GM19452 (cell line): ENCODE measurements around the gene ECEL1.

Experiments
- ATAC-seq: cut with Tn5 transposase; IDR thresholded peaks from one replicate; pipeline ENCODE4 v1.9.1; 2021; ENCODE audit not compliant: unreplicated experiment

Gene ECEL1

DNA sequence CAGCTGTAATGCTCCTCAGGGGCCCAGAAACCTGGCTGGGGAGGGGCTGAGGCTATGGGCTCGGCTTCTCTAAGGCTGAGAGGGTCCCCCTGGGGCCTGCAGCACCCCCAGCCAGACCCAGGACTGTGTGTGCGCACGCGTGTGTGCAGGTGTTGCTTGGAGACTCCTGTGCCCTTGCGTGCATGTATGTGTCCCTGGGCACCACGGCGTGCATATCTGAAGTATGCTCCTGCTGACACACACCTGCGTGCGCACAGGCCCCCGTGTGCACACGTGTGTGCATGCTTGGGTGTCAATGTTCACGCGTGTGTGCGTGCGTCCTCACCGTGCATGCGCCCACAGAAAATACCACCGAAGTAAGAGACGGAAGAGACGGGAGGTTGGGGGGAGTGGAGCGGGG lies 14.9 kb upstream of the ECEL1 start:
- no peak for ATAC-seq

DNA sequence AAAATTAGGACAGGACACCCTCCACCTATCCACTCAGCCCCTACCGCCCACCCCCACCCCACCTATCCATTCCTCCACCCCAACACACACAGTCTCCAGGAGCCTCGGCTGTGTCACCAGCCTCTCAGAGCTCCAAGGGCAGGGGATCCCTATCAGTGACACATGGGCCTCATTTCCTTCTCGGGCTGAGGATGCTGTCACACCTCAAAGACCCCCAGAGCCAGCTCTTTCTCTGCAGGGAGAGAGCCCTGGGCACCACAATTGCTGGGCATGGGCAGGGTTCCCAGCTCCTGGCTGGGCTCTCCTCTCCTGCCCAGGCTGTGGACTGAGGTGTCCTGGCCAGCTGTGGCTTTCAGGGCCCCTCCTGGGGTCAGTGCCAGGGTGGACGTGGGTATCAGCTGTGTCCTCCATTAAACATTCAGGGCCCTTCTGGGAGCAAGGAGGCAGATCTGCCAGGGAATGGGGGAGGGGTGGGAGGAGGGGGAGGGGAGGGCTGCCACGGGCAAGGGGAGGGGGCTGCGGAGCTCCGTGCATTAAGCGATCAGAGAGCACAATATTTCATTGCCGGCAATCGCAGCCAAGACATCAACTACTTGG lies 14.3 kb upstream of the ECEL1 start:
- no peak for ATAC-seq

DNA sequence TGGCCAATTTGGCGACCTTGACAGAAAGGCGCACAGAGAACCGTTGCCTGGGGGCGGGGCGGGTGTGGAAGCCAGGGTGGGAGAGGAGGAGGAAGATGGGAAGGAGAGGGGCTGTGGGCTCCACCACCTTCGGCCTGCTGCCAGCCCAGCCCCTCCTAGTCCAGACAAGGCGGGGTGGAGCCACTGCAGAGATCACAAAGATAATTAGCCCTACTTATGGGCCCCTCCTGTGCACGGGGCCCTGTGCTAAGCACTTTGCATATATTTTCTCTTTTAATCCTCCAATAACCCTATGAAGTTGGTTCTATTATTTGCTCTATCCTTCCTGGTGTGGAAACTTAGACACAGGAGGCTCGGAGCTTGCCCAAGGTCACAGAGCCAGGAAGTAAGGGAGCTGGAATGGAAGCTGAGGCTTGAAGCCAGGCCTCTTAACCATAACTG lies 13.7 kb upstream of the ECEL1 start:
- ATAC-seq = no peak

DNA sequence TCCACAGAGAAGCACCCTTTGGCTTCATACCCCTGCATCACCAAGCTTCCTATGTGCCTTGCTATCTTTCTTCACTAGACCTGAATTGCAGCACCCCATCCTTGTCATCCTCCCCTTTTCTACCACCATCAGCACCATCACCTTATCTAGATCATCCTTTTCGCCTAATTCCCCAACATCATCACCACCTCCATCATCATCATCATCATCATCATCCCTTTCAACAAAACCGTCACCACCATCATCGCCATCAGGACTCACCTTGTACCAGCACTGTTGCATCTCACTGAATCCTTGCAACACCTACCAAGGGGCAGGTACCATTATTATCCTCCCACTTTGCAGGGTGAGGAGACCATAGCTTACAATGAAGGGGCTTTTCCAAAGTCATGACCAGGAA lies 10.8 kb upstream of the ECEL1 start:
- no peak for ATAC-seq

DNA sequence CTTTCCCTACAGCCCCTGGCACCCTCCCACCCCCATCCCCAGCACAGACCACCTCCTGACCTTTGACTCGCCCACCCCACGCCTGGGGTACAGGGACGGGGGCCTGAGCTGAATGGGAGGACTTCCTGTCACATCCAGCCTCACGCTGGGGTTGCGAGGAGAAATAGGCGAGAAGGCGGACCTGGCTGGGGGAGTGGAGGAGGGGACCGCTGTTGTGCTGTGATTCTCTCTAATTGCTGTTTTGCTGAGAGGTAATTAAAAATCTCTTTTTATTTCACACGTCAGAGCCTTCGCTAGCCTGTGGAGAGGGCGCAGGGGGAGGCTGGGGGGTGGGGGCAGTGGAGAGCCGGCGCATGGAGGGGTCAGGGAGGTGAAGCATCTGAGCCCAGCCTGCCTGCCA lies 9.7 kb upstream of the ECEL1 start:
- ATAC-seq = no peak

DNA sequence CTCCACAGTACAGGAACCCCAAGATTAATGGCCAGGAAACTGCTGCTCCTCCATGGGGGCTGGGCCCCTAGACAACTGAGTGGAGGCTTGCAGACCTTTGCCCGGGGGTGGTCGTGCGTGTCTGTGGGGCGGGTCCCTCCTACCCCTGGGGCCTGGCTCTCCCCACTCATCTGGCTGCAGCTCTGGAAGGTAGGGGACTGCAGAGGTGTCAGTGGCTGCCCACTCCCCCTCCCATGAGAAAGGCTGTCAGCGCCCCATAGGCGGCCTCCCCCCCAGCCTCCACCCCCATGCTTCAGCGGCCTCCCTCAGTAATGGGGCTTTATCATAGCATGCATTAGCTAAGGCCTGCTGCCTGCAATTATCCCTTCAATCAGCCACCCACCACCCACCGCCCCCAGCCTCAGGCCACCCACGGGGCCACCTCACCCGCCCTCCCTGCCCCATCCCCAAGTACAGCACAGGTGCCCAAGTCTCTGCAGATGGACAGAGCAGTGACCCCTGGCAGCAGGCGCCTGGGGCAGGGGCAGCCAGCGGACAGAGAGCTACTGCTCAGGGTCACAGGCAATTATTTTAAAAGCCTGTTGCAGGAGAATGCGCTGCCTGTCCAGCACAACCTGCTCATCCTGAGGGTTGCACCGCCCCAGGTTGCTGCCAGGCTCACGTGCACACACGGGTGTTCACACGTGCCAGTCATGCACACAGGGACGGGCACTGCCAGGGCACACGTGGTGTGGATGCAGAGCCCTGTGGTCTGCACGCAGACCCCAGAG lies 9.1 kb upstream of the ECEL1 start:
- no peak for ATAC-seq

DNA sequence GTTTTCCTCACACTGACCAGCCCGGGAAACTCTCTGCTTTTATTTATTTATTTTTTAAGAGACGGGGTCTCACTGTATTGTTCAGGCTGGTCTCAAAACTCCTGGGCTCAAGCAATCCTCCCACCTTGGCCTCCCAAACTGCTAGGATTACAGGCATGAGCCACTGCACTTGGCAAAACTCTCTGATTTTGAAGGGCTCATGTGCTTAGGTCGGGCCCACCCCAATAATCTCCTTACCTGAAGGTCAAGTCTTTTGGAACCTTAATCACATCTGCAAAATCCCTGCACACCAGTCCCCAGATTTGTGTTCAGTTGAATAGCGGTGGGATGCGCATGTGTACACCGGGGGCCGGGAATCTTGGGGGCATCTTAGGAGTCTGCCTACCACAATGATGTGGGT lies 7.7 kb upstream of the ECEL1 start:
- no peak for ATAC-seq

DNA sequence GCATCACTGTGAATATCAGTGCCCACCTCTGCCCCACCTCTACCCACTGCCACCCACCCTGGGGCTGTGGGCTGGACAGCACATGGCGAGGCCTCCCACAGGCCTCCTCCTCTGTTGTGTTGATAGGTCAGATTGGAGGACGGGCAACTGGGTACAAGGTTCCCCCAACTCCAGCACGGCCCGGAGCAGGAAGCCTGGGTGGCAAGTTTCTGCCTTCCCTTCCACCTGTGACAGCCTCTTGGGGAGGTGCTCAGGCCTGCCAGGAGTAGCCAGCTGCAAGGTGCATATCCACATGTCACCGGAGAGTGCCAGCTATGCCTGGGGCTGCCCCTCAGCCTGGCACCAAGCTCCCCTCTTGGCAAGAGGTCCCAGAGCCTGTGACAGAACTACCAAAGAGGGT lies 6.9 kb upstream of the ECEL1 start:
- ATAC-seq = no peak

DNA sequence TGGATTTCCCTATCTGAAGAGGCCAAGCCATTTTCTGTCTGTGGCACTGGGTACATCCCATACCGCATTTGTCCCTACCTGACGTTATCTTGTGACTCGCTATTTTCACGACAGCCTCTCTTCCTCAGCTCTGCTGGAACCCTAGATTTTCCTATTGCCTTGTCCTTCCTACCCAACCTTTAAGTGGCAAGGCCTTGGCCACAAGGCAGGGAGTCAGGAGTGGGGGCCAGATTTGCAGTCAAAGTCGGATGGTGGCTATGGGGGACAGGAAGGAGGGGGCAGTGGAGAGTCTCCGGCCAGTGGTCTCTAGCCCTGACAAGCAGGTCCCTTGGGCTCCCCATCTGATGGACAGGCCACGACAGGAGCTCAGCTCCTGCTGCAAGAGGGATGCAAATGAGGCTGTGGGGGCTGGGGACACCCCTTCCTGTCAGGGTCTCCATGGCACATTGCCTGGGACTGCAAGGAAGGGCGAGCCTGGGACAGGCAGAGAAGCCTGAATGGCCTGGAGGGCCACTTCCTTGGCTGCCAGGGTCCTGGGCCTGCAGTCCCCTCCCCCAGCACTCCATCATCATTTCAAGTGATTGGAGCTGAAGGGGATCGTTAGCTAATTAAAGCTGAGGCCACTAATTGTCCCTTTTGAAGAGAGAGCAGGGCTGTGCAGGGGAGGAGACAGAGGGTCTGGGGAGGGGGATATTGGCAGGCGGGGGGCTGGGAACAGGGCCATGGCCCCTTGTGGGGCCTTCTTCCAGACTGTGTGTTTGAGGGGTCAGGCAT lies 6.3 kb upstream of the ECEL1 start:
- ATAC-seq = no peak

DNA sequence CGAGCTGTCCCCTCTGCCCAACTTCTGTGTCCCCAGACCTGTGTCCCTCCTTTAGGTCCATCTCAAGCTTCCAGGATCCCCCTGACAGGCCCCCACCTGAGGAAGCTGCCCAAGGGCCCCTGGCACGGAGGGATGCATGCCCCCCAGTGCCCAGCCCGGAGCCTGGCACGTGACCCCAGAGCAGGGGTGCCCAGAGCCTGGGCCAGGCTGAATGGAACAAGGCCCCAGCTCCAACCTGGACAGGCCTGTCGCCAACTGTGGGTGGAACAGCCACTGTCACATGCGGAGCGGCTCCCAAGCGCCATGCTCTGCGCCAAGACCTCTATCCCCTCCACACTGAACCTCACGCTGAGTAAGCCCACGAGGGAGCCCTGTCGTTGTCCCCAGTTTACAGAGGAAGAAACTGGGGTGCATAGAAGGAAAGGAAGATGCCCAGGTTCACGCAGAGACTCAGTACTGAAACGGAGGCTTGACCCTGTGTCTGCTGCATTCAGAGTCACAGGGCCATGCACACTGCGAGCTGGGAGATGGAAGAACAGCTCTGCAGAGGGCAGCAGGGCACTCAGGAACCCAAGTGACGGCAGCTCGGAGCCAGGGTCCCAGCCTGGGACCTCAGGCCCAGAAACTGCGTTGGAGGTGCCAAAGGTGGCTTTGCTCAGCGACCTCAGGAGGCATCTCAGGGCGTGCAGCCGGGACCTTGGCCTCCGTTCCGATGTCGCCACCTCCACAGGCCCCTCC lies 5.5 kb upstream of the ECEL1 start:
- no peak for ATAC-seq

DNA sequence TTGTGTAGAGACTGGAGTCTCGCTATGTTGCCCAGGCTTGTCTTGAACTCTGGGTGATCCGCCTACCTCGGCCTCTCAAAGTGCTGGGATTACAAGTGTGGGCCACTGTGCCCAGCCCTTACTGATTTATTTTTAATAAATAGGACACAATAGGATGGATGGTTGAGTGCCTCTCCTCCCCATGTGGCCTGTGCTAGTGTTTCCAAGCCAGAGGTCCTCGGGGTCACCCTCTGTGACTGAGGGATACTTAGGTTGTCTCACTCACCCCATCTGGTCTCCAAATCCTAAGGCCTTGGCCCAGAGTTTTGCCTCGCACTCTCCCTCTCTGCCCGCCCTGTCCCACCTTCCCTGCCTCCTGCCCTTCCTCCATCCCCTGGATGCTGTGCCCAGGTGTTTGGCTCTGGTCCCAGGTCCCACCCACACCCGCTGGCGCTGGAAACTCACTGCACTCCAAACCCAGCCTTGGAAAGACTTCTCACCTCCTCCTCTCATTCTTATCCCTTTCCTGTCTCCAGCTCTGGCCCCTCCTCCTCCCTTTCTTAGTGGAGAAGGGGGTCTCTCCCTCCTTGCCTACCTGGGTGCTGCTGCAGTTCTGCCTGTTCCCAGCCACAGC lies 4.7 kb upstream of the ECEL1 start:
- no peak for ATAC-seq

DNA sequence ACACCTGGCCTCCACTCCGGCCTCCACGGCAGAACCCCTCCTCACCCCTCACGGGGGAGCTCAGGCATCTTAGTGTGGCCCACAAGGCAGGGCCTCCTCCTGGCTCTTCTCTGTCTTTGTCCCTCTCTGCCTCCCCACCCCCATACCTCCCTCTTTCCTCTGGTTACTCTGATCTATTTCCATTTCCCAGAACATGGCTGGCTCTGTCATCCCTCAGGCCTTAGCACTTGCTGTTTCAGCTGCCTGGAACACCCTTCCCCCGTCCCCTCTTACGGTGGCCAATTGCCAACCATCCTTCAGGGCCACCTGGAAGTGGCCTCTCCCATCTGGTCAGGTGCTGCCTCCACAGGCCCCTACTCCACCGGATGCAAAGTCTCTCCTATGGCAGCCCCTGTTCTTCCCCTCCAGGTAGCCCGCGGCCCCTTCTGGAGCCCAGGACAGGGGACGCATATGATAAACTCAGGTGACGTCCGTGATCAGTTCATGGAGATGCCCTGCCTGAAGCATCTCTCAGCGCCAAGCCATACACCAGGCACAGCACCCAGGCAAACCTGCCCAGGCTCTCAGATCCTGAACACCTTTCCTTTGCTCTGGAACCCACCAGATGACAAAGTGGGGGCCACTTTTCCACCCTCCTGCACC lies 3.6 kb upstream of the ECEL1 start:
- ATAC-seq = no peak

DNA sequence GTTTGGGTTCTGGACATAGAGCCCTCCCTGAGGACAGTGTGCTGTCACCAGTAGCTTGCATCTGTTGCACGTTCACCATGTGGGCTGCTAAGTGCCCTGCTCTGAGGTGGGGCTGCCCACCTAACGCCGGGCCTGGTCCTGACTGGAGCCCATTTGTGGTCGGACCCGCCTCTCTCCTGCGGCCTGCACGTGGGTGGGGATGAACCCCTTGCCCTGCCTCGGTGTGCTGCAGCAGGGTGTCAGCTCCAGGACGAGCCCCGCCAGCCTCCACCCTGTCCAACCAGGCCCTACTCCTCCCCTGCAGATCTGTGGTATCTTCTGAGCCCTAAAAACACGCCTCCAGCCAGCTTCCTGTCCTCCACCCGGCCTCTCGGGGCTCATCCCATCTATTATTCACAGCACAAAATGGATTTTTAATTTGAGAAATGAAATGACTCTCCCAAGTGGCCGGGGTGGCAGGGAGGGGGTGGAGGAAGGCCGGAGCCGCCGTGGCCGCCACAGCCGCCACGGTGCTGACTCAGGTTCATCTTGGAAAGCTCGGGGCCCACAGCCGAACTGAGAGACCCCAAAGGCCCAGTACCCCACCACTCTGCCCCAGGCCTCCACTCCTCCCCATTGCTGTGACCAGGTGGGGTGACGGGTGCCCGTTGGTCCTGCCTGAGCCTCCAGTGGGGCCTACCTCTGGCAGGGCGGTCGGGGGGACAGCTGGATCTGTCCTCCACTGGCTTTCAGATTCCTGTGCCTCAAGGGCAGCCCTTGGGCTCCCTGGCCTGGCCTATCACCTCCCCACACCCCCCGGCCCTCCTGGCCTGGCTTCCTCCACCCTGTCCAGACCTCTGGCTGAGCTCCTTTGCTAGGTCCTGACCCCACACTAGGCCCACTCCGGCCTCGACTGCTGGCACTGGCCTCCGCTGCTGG lies 2.8 kb upstream of the ECEL1 start:
- no peak for ATAC-seq

DNA sequence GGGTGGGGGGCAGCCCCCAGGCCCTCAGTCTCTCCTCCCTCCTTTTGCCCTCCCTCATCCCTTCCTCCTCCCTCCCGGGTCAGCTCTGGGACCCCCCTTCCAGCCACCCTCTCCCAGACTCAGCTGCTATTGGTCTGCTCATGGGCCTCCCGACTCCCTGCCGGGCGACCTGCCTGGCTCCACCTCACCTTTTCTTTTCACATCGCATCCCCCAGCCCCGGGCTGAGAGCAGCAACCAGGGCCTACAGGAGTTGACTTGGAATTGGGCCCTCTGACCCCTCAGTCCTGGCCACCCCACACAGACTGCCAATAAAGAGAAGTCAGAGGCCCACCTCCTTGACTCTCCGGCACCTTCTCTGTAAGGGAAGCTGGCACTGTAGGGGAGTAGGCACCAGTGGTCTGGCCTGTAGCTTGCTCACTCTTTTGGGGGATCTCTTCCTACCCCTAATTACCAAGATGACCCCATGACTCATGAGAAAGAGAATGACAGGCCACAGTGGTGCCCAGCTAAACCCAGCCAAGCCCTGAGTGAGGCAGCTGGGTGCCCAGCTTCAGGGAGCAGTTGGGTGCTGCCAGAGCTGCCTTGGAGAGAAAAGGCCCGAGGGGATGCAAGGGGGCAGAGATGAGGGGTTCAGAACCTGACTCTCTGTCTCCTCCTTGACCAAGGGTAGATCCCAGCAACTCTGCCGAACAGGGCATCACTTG lies 2.0 kb upstream of the ECEL1 start:
- no peak for ATAC-seq

DNA sequence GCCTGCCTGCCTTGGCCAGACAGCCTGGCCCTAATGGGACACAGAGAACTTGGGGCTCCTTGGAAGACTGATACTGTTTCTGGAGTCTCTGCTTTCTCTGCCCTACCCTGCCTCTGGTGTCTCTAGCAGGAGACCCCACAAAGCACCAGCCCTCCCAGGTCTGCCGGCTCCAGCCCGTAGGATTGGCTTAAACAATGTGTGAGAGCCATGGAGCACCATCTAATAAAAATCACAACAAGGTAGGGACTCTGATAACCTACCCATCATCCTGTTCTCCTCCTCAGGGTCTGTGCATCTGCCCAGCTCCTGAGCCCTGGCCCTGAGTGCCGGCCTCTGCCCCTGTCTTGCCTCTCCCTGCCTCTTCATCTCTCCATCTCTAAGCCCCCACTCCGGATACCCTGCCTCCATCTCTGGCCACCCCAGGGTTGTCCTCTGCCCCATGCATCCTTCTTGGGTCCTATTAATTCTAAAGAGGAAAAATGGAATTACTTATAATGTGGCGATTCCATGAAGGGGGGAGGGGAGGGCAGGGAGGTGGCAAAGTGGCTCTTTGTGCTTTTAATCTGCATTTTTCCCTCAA lies 1.2 kb upstream of the ECEL1 start:
- no peak for ATAC-seq

DNA sequence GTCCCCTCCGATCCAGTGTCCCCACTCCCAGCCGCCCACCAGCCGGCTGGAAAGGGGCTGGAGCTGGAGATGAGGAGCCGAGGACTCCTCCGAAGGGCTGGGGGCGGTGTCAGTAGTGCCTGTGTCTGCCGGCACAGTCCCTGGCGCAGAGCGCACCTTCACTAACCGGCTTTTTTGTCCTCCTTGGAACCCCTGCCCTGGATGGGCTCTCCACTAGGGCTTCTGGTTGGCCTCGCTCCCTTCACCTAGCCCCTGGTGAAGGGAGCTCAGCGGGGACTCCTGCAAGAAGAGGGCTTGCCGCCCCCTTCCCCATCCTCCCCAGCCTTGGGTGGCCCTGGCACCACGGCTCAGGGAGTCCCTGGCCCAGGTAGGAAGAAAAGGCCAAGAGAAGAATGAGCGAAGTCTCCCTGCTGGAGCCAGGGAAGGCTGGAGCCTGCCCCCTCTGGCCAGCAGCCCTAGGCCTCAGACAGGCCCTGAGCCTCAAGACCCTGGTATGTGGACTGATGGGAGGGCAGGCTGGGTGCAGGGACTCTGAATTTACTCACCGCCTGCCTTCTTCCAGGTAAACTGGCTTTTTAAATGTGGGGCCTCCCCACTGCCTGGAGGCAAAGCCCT lies 570 bp upstream of the ECEL1 start:
- no peak for ATAC-seq

DNA sequence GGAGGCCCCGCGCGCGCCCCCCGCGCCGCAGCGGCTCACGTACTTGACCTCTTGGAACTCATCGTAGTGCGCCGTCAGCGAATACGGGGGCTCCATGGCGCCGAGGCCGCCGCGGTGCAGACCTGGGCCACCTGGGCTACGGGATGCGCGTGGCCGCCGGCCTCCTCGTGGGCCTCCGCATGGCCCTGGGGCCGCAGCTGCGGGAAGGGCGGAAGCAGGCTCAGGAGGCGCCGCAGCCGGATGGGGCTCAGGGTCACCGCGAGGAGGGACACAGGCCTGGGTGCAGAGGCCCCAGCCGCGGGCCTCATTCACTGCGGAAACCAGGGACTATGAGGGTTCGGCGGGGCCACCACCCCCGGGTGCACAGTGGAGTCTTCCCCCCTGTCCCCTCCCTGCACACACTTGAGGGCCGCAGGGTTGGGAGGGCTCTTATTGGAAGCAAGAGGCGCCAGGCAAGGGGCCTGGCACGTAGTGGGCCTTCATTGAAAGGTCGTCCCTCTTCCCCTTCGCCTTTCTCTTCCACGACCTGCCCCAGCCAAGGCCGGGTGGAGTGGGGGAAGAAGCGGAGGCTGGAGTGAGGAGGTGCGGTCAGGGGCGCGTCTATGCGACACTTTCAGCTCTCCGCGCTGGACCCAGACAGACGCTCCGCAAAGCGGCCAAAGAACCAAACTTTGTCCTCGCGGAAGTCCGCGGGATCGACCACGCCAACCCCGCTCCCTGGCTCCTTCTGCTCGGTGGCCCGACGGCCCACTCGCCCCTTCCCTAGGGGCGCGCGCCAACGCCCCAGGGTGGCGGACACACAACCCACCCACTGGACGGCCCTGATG lies 863 bp downstream of the ECEL1 start:
- ATAC-seq = no peak
